HG02759 (cell line): ENCODE measurements around the gene AURKA.

Source experiments
- ATAC-seq: cut with Tn5 transposase; IDR thresholded peaks from one replicate; pipeline ENCODE4 v1.9.1; 2021; ENCODE audit warnings: mild to moderate bottlenecking, moderate library complexity; ENCODE audit not compliant: unreplicated experiment

Gene AURKA

DNA sequence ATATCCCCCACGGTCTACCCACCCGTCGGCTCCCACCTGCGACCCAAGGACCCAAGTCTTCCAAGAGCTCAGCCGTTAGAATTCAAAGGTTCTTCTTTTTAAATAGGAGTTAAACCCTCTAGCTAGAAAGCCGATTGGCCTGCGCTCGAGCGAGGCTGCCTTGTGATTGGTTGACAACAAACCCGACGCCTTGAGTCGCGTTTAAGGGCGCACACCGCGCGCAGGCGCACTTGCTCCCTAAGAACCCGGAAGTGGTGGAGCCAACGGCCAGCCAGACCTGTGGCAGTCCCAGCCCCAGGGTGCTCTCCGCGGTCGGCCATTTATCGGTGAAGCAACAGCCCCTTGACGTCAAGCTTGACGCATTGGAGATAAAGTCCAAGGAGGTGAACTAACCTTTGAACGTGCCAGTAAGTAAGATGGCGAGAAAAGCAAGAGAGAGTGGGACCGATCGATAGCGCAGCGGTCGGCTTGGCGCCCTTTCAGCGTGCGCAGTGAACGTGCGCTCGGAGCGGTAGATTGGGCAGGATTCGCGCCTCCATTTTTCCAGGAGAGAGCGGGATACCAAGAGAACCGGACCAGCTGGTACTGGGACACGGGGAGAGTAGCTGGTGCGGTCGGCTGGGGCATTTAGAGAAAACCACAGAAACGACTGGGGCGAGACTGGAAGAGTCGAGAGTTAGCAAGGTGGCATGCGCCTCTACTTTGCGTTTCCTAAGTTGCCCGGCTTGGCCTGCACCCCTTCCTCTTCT is at the start of gene AURKA, which contains the start of gene CSTF1:
TSS of gene AURKA (minus strand) at position 84 of the 749 bp plus-strand sequence. CDS start 4,018 bp downstream, outside the sequence.
TSS of gene CSTF1 (plus strand) at position 514 of the 749 bp plus-strand sequence. CDS start 2,908 bp downstream, outside the sequence.
- peak; percentile 93 for ATAC-seq

GRCh38 chr20:56440346-56441007 is 48.5 kb upstream of the AURKA start:
- ATAC-seq = peak; percentile 77

DNA sequence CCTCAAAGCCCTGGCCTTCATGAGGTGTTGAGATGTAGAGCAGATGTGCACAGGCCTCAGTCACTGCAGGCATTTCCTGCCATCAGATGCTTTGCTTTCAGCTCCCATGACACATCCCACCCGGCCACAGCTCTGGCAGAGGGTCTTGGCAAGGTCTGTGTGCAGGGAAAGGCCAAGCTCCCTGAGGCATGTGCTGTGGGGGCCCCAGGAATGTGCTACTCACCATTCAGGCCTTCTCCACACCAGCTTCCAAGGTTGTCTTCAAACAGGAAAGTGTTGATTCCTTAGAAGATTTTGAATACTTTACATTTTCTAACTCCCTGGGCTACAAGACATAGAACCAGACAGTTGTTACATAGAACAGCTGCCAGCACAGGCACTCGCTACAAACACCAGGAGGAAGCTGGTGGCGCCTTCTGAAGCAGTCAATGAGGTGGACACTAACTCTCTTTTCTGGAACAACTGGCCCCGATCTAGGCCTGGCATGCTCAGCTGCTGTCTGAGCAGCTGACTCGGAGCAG is 47.8 kb upstream of the AURKA start:
- no peak for ATAC-seq

- ATAC-seq = no peak
Measured at GRCh38 chr20:56438284-56438683, 46.3 kb upstream of the AURKA start.

DNA sequence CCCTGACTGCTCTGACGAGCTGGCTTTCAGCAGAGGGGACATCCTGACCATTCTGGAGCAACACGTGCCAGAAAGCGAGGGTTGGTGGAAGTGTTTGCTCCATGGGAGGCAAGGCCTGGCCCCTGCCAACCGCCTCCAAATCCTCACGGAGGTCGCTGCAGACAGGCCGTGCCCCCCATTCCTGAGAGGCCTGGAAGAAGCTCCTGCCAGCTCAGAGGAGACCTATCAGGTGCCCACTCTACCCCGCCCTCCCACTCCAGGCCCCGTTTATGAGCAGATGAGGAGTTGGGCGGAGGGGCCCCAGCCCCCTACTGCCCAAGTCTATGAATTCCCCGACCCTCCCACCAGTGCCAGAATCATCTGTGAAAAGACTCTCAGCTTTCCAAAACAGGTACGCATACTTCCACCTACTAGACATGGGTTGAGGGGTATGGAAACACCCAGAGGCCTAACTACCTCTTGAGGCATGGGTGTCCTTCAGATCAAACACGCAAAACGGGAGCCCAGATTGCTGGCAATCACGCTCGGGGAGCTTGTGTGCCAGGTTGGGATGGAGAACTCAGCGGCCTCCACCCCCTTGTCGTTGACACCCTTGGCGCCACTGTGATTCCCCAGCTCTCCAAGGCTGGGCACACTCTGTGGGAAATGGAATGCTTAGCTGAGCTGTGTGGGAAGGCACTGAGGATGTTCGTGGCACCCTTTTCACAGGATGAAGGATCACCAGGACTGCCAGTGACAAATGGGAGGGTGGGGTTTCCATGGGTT is 45.4 kb upstream of the AURKA start:
- ATAC-seq = no peak

DNA sequence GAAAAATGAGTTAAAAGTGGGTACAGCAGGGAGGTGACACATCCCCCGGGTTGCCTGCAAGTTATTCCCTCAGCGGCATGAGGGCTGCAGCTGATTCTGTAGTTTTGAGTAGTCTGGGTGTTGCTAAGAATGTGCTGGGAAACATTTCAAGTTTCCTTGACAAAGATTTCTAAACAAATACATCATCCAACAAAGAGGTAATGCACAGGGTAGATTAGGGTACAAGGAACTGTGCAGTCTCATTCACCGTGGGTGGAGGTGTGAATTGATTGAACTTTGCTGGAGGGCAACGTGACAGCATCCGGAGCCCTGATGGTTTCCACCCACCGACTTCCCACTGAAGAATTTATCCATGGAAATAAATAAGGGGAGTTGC is 41.9 kb upstream of the AURKA start:
- no peak for ATAC-seq

DNA sequence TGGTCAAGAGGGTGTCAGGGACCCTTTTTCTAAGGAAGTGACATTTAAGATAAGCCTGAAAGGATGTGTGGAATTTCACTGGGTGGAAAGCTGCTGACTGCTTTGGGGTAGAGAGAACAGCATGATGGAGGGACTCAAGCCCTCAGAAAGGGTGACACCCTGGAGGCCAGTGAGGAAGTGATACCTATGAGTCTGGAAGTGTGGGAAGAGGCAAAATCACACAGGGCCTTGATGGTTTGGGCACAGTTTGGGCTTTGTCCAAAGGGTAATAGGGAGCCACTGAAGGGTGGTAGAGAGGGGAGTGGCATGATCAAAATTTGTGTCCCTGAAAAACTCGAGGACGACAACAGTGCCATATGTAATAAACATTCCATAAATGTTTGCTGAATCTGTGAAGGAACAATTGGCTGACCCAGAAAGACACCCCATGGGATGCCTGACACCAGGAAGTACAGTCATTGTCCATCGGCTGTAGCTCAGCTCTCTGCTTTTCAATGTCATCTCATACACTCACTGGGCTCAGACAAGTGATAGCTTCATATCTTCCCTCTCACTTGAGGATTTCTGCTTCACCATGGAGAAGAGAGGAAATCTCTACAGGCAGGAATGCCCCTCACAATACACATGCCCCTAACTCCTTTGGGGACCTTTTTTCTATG is 41.3 kb upstream of the AURKA start:
- ATAC-seq = no peak

DNA sequence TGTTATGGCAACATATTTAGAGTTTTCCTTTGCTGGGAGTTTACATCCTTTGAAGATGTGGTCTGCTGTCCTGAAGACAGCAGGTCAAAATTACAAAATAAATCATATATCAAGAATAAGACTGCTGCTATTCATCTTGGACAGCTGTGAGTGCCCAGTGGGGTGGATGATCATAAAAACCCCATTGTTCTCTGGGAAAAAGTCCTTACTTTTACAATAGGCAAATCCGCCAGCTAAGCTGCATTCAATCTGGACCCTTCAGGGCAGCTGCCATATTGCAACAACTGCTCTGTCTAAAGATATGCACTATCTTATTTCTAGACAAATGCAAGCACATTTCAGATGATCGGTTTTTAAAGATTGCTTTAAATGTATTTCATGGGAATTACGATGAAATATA is 39.5 kb upstream of the AURKA start:
- ATAC-seq = no peak

GRCh38 chr20:56430957-56431356 is 38.9 kb upstream of the AURKA start:
- ATAC-seq = no peak

- no peak for ATAC-seq
Measured at GRCh38 chr20:56430461-56430860, 38.4 kb upstream of the AURKA start.

GRCh38 chr20:56429941-56430340 is 37.9 kb upstream of the AURKA start:
- no peak for ATAC-seq

DNA sequence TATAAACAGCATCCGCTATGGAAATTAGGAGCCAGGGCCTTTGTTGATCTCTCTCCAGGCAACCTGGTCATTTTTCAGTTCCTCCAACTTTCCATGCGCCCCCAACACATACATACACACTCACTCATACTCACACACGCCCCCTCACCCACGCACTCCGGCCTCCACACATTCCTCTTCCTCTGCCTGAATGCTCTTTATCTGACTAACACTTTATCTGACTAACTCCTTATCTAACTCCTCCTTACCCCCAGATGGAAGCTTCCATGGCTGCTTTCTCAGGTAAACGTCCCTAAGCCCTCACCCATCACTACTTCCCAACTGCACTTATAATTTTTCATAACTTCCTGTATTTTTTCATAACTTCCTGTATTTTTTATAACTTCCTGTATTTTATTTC is 37.5 kb upstream of the AURKA start:
- no peak for ATAC-seq

DNA sequence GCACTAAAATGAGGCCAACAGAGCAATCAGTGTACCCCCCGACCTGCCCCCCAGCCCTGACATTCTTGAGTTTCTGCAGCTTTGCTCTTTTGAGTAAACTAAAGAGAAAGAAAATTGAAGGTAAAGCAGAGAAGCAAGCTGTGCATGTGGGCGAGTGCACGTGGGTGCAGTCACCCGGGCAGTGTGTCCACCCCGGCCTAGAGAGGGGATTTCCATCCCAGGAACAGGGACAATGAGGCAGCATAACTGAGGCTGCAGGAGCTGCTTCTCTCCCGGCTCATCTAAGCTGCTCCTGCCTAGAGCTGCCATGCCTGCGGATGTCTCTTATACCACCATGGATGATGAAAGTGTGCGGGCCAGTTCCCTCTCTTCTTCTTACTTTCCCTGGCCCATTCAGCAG is 36.9 kb upstream of the AURKA start:
- ATAC-seq = no peak

DNA sequence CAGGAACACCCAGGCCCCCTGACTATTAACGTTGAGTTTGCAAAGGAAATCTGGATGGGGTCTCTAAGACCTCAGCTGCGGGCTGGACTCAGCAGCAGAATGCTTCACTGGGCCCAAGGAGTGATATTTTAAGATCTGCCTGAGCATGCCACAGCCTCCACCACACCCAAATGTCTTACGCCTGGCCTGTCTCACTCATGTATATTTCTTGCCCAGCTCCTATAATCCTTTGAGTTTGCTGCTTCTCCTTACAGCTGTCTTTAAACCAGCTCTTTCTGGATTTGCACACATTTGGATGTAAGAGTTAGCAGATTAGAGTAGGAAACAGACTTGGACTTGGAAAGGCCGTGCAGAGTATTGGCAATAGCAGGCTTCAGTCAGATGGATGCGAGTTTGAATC is 36.4 kb upstream of the AURKA start:
- ATAC-seq = no peak

- no peak for ATAC-seq
Measured at GRCh38 chr20:56427797-56428196, 35.8 kb upstream of the AURKA start.

GRCh38 chr20:56426926-56427325 is 34.9 kb upstream of the AURKA start:
- no peak for ATAC-seq

- no peak for ATAC-seq
Measured at GRCh38 chr20:56426026-56426425, 34.0 kb upstream of the AURKA start.

DNA sequence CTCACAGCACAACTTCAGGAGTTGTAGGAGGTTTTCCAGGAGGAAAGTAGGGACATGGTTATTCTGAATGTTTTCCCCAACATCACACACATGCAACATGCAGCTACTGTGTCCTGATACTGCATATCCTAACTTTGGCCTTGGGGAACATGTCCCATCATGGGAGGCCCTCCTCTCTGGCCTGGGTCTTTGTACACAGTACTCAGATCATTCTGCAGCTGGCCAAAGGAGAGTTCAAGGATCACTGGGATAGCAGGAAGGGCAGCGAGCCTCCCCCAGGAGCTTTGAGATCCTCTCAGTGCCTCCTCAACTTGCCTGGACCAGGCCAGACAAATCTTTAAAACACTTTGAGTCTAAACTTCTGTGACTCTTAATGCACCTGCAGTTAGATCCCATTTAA is 32.9 kb upstream of the AURKA start:
- no peak for ATAC-seq

DNA sequence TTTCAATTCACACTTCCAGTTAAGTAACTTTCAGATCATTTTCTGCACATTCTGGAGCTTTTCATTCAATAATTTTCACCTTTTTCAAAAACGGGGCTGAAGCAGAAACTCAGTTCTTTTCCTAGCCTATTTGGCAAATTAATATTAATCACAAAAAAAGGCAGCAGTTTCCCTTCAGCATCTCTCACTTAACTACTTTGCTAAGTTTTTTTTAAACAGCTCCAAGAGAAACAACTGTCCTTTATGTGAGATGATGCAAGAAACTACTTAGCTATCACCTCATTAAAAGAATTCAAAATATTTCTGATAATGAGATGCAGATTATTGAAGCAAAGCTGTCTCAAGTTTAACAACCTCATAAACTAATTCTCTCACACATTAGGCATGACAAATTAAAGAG is 31.9 kb upstream of the AURKA start:
- no peak for ATAC-seq

DNA sequence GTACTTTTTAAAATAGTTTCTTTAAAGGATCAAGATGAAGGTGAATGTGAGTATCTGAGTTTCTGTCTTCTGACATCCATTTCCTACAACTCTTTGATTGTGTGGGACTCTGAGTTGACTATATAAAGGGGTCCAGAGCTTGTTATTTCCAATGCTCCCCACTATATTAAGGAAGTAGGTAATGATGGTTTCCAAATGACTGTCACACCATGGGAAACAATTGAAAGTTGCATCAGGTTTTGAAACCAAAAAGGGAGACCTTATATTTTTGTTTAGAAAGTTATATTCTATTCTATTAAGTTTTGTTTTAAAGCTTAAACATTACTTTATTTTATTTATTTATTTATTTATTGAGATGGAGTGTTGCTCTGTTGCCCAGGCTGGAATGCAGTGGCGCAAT is 31.2 kb upstream of the AURKA start:
- ATAC-seq = no peak

DNA sequence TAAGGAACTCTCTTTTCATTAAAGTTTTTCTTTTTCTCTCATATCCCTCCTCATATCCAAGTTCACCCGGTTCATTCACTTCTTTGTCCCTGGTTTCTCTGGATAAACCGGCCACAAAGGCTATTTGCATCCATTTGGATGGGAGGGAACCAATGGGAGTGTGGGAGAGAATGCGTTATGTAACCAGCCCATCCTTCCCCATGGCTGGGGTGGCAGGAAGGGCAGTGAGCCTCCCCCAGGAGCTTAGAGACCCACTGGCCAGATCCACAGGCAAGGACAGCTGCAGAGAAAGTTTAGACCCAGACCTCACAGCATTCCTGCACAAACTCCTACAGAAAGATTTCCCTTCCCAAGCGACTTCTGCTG is 30.8 kb upstream of the AURKA start:
- no peak for ATAC-seq
